ENCODE results near the gene ENPP3.
A peak's percentile ranks its signal among the peaks of the same experiment; 100 is the strongest.

ENPP3 gene

DNA sequence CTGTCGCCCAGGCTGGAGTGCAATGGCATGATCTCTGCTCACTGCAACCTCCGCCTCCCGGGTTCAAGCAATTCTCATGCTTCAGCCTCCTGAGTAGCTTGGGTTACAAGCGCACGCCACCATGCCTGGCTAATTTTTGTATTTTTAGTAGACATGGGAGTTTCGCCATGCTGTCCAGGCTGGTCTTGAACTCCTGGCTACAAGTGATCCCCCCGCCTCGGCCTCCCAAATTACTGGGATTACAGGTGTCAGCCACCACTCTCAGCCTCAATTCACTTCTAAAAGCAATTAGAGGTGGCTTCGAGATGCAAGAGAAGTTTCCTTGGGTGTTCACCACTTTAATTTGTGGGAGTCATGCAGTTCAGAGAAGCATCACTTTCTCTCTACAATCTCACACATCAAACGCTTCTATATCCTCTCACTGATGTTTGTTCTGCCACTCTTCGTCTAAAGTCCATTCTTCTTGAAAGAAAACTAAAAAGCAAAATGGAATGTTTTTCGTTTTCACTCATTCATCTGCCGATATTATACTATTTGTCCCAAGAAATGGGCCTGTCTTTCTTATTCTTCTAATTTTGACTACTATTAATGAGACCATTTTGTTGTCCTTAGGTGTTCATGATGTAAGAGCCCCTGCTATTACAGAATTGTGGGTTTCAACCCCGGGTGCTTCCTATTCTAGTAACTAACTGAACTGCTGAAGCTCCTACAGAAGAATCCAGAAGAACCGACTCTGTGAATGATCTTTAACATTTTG lies 132.5 kb downstream of the ENPP3 start:
- DNase-seq = no peak

DNA sequence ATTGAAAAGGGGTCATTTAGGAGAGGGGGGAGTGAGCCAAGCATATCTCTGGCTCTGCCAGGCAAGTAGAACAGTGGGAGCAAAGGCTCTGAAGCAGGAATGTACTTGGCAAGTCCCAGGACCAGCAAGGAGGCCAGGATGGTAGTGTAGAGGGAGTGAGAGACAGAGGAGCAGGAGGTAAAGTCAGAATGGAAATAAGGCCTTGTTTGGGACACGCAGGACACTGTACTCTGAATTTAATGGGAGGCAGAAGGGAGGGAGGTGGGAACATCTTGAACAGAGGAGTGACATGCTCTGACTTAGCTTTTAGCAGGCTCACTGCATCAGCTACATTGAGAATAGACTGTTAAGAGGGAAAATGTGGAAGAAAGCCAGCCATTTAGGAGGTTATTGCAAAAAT lies 133.7 kb downstream of the ENPP3 start:
- no peak for DNase-seq

DNA sequence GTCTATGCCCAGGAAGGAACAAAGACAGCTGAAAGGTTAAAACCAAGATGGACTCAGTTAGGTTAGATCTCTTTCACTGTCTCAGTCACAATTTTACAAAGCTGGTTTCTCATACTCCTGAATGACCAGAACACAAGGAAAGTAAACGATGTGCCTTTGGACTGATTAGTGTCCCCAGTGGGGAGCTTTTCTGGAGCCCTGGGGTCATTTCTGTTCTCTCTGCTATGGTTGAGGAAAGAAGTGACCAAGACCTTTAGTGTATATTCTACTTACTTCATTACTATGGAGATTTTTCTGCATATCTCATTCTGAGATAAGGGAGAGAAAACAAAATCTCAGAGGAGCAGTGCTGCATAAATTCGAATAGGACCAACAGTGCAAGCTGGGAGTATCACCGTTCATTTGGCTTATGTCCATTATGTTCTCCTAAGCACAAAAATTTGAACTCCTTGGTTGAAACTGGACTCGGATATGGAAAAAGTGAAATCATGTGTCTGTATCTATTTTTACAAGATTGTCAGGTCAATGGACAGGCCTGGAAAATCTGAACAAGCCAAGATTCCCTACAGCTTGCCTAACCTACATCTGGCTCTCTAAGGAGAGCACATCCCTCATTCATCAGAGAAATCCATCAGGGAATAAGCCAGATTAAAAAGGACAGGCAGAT lies 136.3 kb downstream of the ENPP3 start:
- DNase-seq = no peak

- no peak for DNase-seq
Observed at GRCh38 chr6:131775886-131776285, 138.8 kb downstream of the ENPP3 start.

- DNase-seq = no peak
Observed at GRCh38 chr6:131776985-131777384, 139.9 kb downstream of the ENPP3 start.

GRCh38 chr6:131778169-131778568 lies 141.1 kb downstream of the ENPP3 start:
- no peak for DNase-seq

- DNase-seq = no peak
Observed at GRCh38 chr6:131779304-131779703, 142.2 kb downstream of the ENPP3 start.

GRCh38 chr6:131780600-131780999 lies 143.5 kb downstream of the ENPP3 start:
- no peak for DNase-seq

DNA sequence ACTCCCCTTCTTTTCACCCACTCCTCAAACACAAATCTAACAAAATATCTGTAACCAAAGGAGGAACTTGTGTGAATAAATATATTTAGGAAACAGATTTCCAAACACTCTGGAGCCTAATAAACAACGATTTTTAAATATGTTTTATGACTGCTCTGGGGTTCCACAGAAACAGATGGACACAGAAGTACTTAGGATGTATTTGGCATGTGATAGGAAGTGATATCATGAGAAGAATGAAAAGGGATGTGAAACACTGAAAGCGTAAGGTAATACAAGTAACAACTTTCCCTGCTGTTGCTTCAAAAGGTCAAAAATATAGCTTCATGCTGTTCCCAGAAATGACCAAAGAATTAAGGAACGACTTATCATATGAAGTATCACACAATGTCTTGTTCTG lies 144.6 kb downstream of the ENPP3 start:
- DNase-seq = no peak

DNA sequence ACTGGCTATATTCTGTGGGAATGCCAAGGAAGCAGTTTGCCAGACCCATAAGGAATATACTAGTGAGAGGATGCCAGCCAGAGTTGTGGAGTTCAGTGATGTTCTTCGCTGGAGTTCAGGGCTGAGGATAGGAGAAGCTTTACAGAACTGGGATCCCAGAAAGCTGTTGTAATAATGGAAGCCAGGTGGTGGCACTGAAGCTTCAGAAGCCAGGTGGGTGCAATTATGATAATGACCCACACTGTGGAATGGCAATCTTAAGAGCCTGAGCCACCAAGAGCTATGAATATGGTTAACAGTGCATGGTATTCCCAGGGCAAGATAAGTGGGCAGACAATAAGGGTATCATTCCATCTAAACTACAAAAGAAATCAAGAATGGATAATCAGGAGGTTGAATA lies 145.7 kb downstream of the ENPP3 start:
- DNase-seq = peak; percentile 14

- DNase-seq = no peak
Observed at GRCh38 chr6:131784561-131784960, 147.5 kb downstream of the ENPP3 start.

- DNase-seq = no peak
Observed at GRCh38 chr6:131787079-131787478, 150.0 kb downstream of the ENPP3 start.

DNA sequence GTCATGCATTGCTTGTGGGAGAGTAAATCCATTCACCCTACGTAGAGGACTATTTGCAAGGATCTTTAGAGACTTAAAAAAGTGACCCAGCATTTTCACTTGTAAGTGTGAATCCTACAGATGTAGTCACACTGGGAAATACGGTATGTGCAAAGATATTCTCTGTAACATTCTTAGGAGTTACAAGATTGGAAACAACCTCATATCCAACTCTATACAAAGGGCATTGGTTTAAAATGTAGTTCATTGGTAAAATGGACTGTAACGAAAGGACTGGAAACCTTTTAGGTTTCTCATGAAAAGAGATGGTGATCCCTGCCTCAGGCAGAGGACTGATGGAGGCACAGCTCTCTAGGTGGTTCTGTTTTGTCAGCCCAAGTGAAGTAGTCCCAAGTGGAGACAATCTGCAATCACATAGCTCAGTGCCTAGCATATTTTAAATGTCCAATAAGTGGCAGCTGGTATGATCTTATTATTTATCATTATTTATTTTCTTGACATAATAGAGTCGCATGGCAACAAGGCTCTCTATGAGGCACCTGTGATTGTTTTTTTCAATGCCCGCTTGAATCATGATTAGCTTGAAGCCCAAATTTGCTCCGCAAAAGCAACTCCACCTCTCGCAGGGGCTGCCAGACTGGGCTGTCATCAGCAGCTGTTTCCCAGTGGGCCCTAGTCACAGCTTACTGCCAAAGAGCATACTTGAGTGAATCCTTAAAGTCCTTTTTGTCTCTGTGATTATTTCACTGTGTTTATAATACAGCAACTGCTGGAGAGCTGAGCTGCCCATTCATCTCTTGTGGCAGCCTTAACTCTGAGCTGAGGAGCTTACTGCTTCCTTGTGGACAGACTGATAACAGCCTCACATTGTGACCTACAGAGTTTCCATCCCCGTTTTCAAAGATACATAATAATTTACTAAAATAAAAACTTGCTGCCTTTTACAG lies 150.9 kb downstream of the ENPP3 start:
- no peak for DNase-seq

GRCh38 chr6:131789219-131789618 lies 152.1 kb downstream of the ENPP3 start:
- DNase-seq = no peak

DNA sequence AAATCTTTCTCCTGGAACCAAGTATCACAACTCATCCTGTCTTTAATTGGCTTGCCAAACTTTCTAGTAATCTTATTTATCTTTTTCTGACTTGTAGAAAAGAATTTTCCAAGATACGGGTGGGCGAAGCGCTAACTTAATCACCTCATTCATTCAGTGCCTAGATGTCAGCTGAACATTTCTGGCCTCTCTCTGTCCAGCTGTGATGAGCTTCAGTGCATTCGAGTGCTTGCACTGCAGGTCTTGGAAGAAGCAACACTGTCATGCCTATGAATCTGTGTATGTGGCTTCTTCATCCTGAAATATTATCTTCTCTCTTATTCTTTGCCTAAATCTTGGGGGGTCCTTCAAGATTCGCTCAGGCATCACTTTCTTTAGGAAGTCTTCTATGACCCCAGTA lies 154.4 kb downstream of the ENPP3 start:
- no peak for DNase-seq

DNA sequence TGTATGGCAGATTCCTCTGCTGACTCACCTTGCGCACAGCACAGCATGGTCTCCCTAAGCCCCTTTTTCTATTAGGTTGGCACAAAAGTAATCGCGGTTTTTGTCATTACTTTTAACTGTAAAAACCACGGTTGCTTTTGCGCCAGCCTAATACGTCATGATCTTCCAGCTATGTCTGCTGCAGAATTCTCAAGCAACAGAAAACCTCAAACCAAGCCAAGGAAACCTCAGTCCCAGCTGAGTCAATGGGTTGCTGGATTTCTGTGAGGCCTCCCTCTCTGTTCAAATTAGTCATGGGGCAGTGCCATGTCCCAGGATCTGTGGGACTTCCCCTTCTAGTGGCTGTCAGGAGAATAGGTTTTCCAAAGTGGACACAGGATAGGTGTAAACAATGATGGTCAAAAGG lies 155.0 kb downstream of the ENPP3 start:
- DNase-seq = no peak

DNA sequence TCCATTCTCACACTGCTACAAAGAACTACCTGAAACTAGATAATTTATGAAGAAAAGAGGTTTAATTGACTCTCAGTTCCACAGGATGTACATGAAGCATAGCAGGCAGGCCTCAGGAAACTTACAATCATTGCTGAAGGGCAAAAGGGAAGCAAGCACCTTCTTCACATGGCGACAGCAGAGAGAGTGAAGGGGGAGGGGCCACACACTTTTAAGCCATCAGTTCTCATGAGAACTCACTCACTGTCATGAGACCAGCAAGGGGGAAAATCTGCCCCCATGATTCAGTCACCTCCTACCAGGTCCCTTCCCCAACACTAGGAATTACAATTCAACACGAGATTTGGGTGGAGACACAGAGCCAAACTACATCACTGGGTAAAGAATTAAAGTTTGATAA lies 158.3 kb downstream of the ENPP3 start:
- DNase-seq = no peak
